Measurements from ENCODE around the gene DNAAF9.

Gene DNAAF9

GRCh38 chr20:3409417-3409816 lies 1.9 kb upstream of the DNAAF9 start:
- DNase-seq, result no peak

DNA sequence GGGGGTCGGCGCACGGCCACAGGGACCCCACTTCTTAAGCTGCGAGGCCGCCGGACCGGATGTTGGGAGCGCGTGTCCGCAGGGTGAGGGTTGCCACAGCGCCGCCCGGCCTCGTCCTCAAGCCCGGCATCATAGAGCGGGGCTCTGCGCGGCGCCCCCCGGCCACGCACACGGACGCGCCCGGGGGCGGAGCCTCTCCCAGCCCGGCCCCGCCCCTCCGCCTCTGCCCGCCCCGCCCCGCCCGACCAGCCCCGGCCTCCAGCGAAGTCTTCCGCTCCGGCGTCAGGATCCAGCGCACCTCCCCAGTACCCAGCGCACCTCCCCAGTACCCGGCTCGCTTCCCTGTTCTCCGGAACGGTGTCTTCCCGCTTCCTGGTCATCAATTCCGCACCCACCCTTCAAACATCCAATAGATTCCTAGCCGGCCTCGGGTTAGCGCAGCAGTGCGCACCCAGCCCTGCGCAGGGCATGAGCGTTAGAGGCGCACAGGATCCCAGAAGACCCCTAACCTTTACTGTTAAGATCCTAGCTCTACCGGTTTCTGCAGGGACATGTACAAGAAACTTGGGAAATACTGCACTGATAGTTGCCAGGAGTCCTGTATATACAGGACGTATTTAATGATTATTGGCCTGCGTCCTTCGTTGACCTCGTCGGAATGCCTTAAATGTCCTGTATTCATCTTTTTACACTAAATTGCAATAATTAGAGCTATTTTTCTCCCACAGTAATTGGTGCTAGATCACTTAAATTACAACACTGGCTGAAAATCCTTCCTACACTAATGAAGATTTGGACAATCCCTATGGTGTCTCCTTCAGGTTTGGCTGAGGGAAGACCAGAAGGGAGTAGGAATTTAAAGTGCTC lies 535 bp upstream of the DNAAF9 start:
- DNase-seq, result peak; percentile 68

DNA sequence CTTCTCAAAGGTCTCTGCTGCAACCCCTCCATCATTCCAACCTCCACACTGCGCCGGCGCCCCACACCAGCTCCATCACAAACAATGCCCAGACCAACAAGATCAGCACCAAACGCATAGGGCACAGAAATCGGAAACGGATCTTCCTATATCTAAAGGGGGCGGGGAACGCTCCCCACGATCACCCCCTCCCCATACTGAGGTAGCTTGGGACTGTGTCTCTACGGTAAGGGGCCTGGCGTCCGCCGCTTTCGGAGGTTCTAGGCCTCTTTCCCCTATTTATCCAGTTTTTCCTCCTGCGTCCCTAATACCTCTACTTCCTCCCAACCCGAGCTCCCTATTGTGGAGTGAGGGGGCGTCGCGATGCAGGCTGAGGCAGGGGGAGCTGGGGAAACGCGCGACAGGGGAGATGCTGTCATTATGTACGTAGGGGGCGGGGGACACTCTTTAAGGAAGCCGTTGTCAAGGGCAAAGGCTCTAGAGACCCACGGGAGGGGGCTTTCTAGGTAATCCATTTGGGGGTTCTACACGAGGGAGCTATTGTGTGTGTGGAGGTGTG lies 909 bp downstream of the DNAAF9 start:
- no peak for DNase-seq

DNA sequence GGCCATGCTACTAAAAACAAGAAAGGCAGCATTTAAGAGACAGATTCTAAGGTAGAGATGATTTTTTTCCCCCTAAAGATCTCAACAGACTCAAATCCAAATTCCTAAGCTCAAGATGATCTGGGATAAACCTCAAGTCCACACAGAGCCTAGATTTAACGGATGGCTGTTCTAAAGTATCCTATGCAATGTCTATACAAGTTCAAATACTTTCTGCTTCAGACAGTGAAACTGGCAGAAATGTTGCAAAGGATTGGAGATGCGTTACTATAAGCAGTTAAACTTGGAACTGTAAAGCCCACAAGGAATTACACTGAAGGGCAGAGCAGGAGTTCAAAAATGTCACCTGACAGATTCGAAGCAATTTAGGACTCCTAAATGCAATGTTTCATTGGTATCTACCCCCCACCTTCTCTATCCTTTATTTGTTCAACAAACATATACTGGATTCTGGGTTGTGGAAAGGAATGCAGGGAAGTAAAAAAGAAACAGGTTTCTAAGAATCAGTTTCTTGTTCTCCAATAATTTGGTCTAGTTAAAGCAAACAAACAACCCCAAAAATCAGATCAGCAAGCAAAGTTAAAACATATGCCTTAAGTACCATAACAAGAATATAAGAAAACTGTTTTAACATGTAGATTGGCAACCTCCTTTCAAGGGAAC lies 1.6 kb downstream of the DNAAF9 start:
- DNase-seq, result no peak

DNA sequence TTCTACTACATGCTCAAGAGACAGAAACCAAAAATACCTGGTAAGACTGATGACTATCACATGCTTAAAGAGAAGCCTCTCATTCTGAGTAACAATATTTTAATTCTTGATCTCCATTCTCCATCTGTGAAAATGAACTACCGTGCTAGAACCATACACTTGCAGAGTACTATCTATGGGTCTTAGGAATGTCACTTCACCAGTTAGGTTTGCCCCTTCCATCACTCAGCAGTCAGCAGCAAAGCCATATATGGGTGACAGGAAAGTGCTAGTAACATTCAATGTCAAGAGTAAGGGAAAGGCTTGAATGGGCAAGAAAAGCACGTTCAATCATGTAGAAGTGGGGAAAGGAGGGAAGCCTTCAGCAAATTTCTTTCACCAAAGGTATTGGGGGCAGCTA lies 2.3 kb downstream of the DNAAF9 start:
- DNase-seq, result no peak

DNA sequence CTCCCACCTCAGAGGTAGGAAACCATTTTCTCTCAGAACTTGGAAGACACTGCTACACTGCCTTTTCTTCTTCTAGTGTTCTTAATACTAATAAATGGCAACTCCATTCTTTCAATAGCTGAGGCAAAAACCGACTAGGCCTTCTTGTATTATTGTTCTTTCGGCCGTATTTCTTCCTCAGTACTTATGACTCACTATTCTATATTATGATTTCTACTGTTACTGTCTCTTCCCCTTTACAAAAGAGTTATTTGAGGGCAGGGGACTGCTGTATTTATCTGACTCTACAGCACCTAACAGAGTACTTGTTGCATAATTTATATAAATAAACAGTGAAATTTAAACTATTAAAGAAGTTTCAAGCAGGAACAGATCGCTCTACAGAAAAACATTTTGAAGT lies 3.1 kb downstream of the DNAAF9 start:
- DNase-seq, result no peak

- DNase-seq, result no peak
Observed at GRCh38 chr20:3403741-3404140, 3.7 kb downstream of the DNAAF9 start.

- no peak for DNase-seq
Observed at GRCh38 chr20:3402453-3402852, 5.0 kb downstream of the DNAAF9 start.

DNA sequence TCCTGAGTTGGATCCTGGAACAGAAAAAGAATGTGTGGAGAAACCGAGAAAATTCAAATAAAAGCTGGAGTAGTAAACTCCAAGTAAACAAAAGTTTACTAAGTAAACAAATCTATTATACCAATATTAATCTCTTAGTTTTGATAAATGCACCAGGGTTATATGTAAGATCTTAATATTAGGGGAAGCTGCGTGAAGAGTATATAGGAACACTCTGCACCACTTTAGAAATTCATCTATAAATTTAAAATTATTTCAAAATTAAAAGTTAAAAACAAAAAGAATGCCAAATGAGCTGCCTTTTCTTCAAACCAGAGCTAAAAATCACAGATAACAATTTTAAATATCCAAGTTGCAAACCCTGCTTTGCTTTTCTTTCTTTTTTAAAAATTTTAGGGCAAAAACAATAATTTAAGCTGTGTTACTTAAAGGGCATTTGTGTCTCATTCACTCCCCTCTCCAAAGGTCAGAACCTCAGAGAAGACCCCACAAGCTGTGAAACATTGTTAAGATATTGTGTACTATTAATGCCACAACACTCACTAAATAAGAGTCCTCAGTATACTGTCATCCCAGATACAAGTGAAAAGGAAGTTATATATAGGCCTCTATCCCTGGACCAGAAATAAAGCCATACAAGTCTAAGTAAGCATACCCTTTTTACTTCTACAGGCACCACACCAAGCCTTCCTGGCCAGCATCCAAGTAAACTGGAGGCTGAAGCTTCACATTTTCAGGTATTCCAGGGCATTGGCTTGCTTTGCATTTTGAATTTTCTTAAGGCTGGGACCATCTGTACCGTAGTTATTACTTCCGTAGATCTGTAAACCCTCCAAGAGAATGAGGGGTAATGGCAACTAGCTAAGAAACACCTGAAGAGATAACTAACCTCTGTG lies 7.0 kb downstream of the DNAAF9 start:
- DNase-seq, result no peak

DNA sequence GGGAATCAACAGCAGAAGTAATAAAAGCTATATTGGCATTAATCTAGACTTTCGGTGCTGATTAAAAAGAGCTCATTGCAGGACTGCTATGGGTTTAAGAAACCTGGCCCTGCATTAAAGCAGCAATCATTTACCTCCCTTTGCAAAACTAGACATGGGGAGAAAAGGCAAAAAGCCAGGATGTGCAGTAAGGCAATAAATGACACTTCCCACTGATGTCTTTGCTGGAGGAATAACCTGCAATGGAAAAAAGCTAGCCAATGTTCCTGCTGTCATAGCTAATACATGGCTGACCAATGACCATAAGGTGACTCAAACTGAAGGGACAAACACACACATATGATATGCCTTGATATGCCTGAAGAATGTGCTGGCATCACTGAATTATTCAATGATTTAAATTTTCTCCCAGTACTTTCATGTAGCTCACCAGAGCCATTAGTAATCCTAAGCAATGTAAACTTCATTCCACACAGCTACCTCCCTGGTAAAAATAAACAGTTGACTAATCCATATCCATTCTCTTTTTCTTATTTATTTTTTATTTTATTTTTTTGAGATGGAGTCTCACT lies 8.7 kb downstream of the DNAAF9 start:
- no peak for DNase-seq

DNA sequence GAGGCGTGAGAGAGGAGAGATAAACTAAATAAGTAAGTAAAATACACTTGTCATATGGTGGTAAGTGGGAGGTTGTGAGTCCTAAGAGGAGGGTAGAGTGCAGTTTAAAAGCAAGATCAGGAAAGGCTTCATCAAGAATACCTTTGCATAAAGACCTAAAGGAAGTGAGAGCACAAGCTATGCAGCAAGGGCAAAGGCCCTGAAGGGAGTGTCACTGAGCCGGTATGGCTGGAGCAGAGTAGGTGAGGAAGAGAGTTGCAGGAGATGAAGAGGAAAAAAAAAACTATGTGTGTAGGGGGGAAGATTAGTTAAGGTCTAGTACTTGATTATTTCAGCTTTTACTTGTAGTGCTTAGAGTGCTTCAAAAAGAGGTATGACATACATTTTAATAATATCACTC lies 11.0 kb downstream of the DNAAF9 start:
- no peak for DNase-seq

GRCh38 chr20:3392756-3393155 lies 14.7 kb downstream of the DNAAF9 start:
- DNase-seq, result no peak

GRCh38 chr20:3390759-3391425 lies 16.6 kb downstream of the DNAAF9 start:
- DNase-seq, result no peak

DNA sequence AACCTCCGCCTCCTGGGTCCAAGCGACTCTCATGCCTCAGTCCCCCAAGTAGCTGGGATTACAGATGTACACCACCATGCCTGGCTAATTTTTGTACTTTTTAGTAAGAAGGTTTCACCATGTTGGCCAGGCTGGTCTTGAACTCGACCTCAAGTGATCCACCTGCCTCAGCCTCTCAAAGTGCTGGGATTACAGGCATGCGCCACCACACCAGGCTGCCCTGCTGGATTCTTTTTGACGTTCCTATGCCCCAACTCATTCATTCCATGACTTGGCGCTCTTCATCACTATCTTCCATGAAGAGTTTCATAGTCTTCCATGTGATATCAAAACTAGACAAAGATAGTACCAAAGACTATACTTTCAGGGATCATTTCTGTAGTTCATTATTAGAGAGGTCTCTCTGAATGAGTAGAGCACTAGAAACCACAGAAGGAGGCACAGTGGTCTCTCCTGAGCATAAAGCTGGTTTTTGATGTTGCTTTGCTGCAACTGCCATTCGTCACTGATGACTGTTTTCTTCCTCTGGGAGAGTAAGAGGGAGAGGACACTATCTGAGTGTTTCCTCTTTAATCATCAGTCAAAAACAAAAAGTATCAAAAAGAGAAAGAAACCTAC lies 23.5 kb downstream of the DNAAF9 start:
- DNase-seq, result no peak

DNA sequence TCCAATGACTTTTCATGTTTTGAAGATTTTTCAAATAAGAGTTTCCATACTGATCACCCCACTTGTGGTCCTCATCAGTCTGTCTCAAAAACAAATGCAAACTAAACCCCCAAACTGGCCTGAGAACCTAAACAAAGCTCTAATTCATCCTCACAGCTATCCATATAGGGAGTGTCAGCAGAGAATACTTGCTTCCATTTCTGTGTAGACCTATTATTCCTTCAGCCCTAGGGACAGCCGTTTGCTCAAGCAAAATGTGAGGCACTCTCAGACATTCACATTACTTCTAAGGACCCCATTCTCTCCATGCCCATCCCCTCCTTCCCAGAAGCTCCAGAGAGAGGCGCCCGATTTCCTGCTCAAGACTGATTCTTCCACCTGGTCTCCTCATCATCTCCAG lies 24.6 kb downstream of the DNAAF9 start:
- DNase-seq, result no peak

DNA sequence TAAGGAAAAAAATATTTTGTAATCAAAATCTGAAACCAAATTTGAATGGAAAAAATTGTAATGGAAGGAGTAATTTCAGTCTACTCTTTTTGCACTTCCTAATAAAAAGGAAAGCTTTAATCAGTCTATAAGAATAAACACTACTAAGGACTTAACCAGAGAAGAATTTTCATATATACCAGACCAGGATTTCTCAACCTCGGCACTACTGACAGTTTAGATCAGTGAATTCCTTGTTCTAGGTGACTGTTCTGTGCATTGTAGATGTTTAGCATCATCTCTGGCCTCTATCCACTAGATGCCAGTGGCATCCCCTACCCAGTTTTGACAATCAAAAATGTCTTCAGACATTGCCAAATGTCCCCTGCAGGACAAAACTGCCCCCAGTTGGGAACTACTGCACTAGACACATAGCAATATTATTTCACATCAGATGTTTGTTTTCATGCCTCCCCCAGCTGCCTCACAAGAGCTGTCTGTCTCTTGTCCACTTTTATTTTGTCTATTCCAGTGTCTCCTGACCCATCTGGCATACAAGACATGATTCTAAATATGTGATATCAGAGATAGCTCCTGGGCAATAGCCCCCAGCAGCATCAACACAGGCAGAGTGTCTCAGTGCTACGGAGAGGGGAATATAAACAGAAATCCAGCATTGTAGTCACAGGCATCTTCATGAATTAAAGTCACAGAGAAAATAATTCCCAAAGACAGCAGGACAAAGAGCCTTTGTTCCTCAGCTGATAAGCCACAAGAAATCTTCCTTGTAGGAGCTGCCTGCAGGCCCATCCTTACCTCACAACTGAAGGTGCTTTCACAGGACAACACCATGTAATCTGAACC lies 27.0 kb downstream of the DNAAF9 start:
- DNase-seq, result no peak

- no peak for DNase-seq
Observed at GRCh38 chr20:3378138-3378537, 29.3 kb downstream of the DNAAF9 start.

GRCh38 chr20:3377644-3378043 lies 29.8 kb downstream of the DNAAF9 start:
- no peak for DNase-seq

DNA sequence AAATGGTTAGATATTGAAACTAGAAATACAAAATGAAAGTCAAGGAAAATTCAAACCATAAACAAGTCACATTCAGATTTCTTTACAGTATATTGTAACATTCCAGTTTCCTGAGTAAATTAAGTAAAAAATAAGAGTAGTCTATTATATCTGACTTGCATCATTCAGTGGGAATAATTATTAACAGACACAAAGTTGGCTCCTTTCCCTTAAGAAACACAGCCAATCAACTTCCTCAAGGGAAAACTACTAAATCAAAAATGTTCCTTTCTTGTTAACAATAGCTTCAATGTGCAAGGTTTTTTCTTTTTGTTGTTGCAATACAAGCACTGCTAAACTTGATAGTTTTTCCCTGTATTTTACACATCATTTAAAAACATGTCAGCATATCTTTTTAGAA lies 33.2 kb downstream of the DNAAF9 start:
- no peak for DNase-seq

DNA sequence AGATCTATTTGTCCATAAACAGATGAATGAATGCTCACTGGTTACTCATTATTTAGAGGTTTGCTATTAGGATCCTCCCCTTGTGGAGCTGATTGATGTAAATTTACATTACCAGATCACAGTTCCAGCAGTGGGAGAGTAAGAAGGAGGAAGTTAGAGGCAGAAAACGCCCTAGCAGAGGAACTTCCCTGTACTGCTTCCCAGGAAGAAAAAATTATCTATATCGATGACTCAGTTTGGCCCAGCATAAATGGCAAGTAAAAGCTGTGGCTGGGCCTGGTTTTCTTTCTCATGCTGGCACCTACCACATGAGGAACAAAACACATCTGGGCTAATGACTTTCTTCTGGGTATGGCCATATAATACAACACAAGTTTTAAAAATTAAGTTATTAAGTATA lies 35.7 kb downstream of the DNAAF9 start:
- no peak for DNase-seq

DNA sequence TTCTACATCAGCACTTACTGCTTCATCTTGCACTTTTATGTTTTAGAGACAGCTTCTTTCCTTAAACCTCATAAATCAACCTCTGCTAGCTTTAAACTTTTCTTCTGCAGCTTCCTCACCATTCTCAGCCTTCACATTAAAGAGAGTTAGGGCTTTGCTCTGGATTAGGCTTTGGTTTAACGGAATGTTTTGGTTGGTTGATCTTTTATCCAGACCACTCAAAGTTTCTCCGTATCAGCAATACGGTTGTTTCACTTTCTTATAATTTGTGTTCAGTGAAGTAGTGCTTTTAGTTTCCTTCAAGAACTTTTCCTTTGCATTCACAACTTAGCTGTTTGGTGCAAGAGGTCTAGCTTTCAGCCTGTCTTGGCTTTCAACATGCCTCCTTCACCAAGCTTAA lies 40.4 kb downstream of the DNAAF9 start:
- no peak for DNase-seq
